Activated CD4-positive, alpha-beta T cell treated with anti-CD3 and anti-CD28 coated beads, Interleukin-2, Interleukin-4, amounts not matched to agents 100 ng/mL and 50 ng/mL, durations not matched to agents 16 hours and 8 hours (primary cell): ENCODE results near the gene C17orf67.
A peak's percentile ranks its signal among the peaks of the same experiment; 100 is the strongest.

ENCODE experiments used
- DNase-seq: peaks from one replicate; pipeline ENCODE4 v3.0.0-alpha.2; 2020; ENCODE audit warnings: low spot score

Gene C17orf67

DNA sequence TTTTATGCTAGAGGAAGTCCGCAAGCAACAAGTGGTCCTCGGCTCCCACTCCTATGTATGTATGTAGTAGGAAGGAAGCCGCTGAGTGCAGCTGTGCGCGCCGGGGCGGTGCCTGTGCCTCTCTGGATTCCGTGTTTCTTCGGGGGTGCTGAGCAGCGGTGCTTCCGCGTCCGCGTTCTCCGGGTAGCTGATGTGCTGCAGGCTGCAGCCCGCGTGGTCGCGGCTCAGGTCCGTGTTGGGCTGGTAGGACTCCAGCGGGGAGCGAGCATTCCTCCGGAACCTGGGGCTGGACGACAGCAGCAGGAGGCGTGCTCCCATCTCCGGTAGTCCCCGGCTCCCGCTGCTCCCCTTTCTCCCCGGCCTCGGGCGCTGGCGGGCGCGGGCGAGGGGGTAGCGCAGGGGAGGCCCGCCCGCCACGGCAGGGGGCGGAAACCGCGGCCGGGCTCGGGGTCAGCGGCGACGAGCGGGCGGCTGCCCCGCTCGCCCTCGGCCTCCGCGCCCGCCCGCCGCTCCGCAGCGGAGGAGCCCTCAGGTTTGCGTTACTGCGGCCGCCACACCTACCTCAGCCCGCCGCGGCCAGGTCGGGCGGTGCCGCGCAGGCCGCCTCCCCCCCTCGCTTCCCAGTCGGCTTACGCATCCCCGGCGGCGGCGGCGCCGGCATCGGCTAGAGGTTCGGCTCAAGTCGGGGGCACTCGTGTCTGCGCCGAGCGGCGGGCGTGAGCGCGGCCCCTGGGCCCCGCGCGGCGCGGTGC is 487 bp downstream of the C17orf67 start:
- DNase-seq: peak; percentile 68

DNA sequence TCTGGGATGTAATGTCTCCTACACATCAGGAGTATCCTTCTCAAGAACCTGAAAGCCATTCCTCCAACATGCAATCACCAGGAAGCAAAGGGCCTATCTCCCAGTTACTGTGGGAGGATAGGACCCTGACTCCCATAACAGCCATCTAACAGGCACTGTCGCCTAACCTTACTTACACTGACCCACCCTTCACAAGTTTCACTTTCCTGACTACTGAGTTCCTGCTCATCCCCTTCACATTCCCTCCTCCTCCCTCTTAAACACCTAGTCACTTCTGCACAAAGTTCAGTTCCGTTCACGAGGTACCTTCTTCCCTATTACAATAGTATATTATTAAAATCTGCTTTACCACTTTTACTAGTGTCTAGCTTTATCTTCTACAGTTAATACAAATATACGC is 1.3 kb downstream of the C17orf67 start:
- no peak for DNase-seq

DNA sequence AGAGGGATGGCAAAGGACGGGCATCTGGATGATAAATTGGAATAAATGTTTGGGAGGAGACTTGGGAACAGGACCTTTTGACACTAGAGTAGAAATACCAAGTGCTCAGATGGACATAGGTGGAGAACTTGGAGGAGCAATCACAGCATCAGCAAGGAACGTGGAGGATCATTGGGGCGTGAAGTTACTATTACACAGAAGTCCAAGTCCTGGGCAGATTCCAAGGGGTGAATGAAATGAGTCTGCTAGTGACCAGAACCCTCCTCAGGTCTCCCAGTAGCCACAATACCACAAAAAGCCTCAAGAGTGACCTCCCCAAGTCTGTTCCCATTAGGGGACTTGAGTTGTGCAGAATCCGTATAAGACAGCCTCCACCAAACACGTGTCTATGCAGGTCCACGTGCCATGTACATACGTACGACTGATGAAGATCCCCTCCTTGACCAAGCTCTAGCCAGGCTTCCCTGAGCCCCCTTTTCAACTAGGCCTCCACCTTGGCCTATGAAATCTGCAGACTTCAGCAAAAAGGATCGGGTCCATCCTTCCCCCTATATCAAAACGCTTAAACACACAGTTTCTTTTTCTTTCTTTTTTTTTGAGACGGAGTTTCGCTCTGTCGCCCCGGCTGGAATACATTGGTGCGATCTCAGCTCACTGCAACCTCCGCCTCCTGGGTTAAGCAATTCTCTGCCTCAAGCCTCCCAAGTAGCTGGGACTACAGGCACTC is 2.2 kb downstream of the C17orf67 start:
- DNase-seq: no peak

DNA sequence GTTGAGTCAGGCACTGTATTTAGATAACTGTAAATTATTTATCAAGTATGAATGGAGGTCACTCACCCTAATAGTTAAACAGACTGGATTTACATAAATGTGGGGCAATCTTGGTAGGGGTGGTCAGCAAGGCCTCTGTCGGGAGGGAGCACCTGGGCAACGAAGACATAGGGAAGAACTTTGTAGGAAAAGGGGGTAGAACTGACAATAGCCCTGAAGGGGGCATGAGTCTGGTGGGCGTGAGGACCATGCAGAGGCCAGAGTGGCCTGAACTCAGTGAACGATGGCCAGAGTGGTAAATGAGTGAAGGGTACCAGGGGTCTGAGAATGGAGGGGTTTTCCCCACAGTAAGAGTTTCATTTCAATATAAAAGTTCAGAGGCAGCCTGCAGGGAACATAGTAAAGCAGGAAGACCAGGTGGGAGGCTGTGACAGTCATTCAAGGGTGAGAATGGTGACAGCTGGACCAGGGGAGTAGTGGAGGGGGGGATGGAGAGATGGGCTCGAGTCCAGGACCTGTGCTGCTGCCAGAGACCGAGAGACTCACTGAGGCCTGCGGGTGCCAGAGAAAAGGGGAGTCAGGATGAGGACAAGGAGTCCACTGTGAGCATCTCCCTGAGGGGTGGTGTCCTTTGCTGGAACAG is 2.9 kb downstream of the C17orf67 start:
- DNase-seq: no peak

DNA sequence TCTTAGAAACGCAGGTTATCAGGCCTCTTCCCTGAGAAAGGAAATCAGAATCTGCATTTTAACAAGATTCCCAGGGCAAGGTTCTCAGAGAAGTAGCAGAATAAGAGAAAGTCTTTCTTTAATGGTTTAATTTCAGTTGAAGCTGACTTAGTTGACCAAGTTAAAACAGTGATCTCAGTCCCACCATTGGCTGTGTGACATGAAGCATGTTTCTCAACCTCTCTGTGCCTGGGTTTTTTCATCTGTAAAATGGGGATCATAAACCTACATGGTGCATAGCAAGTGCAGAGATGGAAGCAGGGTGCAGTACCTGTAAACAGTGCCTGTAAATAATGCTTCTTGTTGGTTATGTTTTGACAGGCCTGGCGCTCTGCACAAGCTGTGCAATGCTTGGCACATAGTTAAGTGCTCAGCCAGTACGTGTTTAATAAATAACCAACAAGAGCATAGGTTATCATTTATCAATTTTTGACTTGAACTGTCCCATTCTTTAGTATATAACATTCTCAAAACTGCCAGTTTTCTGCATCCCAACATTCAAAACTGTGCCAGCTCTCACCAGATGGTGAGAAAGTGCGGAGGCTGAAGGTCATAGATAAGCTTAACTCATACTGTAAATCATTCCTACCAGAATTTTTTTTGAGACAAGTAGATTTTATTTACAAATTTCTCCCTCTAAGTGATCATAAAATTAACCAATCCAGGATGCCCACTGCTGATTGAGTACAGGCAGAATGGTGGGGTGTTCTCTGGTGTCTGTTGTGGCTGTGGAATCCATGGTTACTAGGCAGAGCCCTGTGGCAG is 6.9 kb downstream of the C17orf67 start:
- no peak for DNase-seq

DNA sequence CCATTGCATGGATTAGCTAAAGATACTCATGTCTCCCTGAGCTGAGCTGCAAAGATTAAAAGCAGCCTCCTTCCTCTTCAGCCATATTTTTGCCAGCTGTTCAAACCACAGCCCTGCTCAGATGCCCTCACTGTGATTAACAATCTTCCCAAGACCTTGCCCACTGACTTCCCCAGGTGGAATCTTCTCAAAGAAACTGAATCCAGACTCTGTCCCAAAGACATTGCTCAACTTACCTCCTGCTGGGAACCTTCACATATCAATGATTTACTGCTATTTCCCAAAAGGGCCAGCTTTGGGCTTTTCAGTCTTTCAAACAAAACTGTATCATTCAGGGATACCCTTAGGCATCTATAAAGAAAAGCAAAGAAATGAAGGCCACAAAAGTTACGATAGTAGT is 9.2 kb downstream of the C17orf67 start:
- DNase-seq: no peak

DNA sequence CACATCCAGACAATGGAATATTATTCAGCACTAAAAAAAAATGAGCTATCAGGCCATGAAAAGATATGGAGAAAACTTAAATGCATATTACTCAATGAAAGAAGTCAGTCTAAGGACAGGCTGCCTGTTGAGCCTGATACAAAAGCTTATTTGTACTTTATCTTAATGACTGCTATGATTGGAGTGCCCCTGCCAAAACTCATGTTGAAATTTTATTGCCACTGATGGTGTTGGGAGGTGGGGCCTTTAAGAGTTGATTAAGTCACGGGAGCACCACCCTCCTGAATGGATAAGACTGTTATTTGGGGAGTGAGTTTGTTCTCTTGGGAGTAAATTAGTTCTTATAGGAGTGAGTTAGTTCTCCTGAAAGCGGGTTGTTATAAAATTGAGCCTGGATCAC is 9.9 kb downstream of the C17orf67 start:
- no peak for DNase-seq

DNA sequence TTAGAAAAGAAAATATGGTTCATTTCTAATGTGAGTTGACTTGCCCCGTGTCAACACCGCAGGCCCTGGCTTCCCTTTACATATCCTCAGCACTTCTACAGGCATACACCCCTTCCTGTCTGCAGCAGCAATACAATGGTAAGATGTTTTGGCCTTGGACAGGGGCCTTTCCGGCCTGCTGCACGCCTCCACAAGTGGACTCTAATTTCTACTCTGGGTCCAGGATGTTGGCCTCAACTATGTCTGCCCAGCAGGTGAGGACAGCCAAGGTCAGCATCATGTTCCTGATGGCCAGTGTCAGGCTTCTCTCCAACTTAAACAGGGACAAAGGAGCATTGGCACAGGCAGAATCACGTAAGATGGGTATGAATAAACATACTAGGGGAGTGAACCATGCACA is 11.0 kb downstream of the C17orf67 start:
- DNase-seq: no peak

DNA sequence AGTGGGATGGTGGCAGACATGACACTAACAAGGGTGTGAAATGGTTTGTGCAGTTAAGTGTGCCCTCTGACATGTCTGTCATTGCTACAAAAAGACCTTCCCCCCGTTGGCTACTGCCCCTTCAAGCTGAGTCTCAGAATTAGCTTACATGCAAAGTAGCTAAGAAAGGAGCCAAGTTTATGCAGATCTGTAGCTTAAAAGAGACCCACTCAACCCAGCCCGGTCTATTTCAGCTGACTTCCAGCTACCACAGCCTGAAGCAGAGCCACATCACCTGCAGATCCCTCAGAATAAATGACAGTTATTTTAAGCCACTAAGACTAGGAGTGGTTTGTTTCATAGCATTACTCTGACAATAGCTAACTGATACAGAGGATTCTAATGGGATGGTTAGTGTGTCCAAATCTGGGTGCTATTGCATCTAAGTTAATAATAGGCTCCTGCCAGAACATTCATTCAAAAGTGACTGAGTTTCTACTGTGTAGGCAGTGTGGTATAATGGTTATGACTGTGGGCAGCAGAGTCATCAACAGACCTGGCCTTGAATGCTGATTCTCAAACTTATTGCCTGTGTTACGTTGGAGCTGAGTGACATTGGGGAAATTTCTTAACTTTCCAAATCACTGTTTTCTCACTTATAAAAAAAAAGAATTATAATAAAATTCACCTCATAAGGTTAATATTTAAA is 11.7 kb downstream of the C17orf67 start:
- no peak for DNase-seq

DNA sequence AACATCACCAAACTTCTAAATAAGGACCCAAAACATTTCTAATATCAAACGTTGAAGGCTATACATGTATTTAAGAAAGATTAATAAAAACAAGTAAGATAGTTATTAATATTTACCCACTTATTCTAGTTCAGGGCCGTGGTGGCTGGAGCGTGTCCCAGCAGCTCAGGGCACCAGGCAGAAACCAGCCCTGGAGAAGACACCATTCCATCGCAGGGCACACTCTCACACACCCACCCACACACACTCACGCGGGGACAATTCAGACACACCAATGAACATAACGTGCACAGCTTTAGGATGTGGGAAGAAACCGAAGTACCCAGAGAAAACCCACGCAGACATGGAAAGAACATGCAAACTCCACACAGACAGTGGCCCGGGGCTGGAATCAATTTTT is 13.5 kb downstream of the C17orf67 start:
- no peak for DNase-seq

DNA sequence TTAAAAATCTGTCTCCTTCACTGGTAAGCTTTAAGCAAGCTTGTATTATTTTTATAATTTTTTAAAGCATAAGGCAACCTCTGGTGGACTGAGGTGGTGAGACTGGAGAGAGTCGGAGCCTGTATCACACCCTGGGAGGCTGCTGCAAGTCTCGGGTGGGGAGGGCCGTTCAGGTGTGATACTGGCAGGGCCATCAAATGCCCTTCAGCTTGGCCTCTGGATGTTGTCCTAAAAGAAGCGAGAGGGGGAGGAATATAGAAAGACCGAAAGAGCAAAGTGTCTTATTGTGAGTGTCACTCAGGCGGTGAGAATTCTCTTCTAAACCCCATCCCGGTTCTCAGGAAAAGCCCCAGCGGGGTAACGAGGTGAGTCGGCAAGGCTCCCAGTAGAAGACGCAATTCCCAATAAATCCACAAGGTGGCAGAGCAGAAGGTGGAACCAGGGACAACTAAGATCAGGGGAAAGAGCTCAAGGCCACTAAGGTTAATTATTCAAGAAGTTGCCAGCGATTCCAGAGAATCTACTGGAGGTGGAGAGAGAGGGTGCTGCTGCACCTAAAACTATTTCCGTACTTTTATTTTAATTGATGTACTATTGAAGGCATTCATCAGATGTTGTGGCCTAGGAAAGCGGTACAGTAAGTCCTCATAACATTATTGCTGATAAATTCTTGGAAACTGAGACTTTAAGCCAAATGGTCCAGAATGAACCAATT is 14.1 kb downstream of the C17orf67 start:
- peak; percentile 86 for DNase-seq

DNA sequence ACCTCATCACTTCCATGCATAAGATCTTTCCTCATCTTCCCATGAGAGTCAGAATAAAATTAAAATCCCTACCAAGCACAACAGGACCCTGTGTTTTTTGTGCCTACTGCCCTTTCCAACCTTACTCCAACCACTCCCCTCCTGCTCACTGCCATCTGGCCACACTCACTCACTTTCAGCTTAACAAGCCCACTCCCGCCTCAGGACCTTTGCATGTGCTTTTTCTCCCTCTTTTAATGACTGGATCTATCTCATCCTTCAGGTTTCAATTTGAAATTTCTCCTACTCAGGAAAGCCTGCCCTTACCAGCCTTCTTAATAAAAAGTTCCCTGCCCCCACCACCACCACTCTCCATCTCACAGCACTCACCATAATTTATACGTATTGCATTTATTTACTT is 14.7 kb downstream of the C17orf67 start:
- no peak for DNase-seq

DNA sequence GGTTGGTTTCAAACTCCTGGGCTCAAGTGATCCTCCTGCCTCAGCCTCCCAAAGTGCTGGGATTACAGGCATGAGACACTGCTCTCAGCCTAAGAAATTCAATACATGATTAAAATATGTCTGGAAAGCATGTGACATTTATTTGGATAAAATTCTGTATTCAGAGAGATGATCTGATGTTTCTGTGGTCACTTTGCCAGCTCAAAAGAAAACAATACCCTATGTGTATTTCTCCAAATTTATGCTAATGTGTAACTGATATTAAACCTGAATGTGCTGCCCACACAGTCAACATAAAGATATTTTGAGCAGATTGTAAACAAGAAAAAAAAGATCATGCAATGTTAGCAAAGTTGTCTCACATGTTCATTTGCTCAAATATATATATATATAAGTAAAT is 16.7 kb downstream of the C17orf67 start:
- no peak for DNase-seq

DNA sequence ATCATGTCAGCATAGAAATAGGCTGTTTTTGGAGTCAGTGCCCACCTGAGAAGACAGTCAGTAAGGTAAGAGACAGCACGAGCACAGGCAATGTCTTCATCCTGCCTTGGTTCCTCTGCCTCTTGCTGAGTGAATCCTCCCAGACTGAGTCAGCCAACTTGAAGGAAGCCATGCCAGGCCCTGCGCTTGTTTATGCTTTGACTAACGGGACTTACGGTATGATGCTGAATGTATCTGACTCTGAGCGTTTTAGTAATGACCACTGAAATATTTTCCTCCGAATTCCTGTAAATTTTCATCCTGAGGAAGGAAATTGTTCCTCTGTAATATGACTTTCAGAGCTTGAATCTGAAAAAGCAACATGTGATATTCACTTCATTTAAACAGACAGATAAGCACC is 18.0 kb downstream of the C17orf67 start:
- DNase-seq: no peak

DNA sequence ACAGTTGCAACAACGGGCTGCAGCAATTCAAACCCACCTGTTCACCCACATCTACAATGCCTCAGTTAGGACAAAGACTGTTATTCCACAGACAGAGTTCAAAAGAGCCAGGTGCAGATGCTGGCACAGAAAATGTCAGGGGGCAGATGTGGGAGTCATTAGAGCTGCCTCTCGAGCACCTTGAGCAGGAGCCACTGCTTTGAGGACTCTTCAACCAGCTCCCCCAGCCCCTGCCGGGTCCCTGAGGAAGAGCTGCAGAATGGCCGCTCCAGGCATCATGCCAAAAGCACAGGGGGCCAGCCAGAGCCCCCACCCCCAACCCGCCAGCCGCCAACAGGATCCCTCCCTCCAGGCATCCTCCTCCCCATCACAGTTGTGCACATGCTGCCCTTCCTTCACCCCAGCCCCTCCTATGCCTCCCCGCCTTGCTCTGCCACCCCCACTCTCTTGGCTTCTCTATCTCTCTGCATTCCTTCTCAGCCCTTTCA is 20.8 kb downstream of the C17orf67 start:
- DNase-seq: no peak

DNA sequence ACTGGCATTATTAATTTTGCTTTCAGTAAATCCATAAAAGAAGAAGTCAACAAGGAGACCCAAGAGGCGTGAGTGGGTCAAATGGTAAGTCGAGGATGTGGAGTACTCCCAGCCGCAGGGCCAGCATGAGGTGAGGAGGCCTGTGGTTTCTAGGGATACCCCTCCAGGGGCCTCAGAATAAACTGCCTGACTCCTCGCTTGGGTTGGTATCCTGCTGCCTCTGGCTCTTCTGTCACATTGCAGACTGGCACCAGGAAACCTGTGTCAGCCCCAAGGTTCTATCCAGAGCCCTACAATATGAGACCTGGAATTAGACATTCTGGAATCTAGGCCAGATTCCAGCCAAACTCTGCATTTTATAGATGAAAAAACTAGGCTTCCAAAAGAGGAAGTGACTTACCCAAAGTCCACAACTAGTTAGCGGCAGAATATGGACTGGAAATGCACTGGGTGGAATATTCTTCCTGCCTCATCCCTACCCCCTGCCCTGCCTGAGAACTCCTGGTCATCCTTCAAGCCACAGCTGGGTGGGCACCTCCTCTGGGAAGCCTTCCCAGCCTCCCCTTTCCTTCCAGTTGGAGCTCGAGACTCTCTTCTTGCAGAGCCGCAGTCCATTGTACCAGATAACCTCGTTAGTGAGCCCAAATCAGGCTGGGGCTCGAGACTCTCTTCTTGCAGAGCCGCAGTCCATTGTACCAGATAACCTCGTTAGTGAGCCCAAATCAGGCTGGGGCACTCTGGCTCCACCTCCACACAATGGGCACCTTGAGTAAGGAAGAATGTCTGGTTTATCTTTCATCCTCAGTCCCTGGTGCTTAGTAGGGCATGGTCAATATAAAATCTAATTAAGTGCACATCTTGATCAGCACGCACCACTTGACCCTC is 22.6 kb downstream of the C17orf67 start:
- no peak for DNase-seq

DNA sequence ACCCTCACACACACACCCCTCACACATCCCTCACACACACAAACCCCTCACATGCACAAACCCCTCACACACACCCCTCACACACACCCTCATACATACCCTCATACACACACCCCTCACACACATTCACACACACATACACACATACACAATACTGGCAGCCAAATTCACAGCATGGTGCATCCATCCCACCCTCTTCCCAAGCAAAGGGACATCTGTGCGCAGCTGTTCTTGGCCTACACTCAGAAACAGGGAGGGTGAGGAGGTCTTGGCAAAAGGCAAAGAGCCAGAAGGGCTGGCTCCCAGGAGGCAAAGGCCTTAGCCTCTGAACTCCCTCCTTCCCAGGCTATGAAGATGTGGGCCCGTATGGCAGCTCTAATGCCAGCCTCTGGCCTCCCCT is 23.4 kb downstream of the C17orf67 start:
- no peak for DNase-seq

DNA sequence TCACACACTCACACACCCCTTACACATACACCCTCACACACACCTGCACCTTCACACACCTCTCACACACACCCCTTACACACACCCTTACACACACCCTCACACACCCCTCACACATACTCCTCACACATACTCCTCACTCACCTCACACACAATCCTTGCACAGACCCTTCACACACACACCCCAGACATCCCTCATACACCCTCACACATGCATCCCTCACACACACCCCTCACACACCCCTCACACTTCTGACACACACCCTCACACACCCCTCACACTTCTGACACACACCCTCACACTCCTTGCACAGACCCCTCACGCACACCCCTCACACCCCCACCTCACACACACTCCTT is 23.9 kb downstream of the C17orf67 start:
- no peak for DNase-seq

DNA sequence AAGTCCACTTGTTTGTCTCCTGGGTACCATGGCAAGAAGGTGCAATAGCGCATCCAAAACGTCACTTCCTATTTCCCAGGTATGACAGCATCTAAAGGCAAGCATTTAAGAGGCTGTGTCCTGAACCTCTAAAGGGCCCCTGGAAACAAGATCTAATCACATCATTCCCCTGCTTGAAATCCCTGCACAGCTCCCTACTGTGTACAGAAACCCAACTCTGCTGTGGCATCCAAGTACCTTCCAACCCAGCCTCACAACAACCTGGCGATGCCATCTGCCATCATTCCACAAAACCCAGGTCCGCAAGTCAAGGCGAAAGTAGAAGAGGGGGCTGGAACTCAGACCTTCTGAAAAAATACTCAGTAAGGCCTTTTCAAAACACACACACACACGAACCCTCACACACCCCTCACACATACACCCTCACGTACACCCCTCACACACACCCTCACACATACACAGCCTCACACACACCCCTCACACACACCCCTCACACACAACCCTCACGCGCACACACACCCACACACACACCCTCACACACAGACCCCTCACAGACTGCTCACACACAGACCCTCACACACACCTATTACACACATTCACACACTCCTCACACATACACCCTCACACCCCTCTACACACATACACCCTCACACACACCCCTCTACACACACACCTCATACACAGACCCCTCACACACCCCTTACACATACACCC is 24.5 kb downstream of the C17orf67 start:
- DNase-seq: no peak
